HG03521 (cell line): Measurements from ENCODE around the gene GTSF1L.
"Not testable (repeated sequence)": the region's sequence is repeated elsewhere in the genome, so short reads cannot be mapped to it uniquely, and the experiment has no call there.

ENCODE experiments used
- ATAC-seq: cut with Tn5 transposase; IDR thresholded peaks from one replicate; pipeline ENCODE4 v1.9.1; 2021; ENCODE audit warnings: mild to moderate bottlenecking, moderate library complexity; ENCODE audit not compliant: unreplicated experiment

GTSF1L gene

DNA sequence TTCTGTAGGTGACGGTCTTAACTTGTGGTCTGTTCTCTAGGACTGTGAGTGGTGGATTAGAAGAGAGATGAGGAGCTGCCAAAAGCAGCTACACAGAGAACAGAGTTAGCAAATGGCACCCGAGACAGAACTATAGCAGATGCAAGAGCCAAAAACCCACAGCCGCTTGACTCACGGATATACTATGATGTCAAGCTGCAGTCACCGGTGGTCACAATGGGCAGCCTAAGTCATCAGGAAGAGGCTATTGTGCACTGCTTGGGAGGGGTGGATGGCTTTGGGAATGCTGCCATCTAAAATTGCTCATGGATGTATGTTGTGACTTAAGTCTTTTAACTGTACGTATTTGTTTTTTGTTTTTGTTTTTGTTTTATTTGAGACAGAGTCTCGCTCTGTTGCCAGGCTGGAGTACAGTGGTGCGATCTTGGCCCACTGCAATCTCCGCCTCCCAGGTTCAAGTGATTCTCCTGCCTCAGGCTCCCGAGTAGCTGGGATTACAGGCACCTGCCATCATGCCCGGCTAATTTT, at the start of gene GTSF1L:
Gene GTSF1L (minus strand): TSS at position 192 of the 528 bp plus-strand sequence. CDS start 308 bp downstream, outside the sequence.
- ATAC-seq, result no peak

- ATAC-seq, result no peak
Measured at GRCh38 chr20:43774754-43775153, 48.0 kb upstream of the GTSF1L start.

DNA sequence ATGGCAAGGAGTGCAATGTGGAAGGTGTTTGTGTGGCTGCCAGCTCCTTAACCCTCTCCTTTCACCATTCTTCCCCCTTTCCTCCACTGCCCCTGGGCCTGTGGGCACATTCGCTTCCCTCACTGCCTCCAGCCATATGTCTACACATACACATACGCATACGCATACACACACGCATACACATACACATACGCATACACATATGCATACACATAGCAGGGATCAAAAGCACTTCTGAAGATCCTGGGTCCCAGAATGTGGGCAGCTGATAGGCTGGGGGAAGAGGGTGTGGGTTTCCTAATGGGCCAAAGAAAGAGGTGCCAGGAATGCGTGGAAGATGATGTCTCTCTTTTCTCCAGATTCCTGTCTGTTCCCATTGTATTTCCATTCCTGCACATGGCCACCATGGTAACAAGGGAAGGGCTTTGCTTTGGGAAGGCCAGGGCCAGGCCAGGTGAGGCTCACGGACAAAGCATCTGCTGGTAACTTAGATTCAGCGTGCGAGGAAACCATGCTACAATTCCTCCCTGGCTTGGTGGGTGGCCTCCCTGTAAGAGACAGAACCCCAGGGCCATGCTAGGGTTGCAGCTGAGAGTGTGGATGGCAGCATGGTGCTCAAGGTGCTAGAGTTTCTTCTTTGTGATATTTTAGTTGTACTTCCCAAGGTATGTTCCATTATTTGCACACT, 44.8 kb upstream of the GTSF1L start:
- no peak for ATAC-seq

DNA sequence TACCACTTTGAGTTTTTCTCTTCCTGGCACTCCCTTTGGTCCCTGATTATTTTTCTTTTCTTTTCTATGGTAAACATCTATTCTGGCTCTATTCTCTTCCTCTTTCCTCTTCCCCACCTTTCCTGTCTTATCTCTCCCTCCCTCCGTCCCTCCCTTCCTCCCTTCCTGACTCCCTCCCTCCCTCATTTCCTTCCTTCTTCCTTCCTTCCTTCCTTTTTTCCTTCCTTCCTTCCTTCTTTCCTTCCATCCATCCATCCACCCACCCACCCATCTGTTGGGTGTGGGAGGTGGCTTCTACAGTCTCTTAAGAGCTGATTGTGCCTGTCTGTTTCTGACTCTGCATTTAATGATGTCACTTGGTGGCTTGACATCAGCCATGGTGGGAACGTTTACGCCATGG, 43.5 kb upstream of the GTSF1L start:
- ATAC-seq, result no peak

DNA sequence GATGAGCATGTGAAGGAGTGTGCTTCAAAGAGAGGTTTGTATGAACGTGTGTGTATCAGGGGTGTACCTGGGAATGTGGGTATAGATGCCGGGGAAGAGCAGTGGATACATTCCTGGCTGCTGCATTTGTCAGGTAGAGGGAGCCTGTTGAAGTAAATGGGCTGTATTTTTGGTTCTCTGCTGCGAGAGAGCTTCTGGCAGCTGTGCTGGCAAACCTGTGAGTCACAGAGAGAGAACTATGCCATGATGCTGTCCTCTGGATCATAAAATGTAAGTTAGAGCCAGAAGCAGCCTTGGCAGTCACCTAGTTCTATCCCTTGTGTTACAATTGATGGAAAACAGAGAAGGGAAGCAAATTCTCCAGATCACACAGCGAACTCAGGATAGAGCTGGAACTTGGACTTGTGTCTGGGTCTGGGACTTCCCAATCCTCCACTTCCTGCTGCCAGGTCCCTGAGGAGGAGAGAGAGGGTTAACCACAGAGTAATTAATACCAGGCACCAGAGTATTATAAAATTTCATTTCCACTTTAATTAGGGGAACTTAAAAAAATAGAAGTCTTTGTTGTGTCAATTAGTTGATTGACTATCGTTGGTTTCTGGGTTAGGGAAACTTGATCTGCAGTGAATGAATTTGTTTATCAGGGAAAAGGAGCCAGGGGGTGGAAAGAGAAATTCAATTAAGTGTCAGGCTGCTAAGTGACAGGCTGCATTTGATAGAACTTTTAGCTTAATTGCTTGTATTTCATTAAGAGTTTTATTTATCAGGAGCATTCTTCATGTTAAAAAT, 41.1 kb upstream of the GTSF1L start:
- ATAC-seq, result no peak

DNA sequence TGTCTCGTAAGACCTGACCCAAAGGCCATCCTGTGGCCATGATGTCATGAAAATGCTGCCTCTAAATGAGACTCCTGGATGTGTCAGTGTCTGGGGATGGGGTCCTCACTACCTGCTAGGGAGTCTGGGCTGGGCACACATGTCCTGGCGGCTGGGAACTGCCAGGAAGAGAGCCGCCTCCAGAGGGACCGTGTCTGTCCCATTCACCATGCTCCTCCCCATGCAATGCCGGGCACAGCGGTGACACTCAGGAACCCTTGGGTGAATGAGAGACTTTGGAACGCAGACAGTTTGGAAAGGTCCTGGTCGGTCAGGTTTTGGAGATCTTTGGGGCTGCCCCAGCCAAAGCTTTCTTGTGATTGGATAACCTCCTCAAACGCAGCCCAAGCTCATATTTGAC, 40.1 kb upstream of the GTSF1L start:
- ATAC-seq, result no peak

GRCh38 chr20:43766385-43766784, 39.6 kb upstream of the GTSF1L start:
- no peak for ATAC-seq

- no peak for ATAC-seq
Measured at GRCh38 chr20:43765916-43766315, 39.1 kb upstream of the GTSF1L start.

- ATAC-seq, result no peak
Measured at GRCh38 chr20:43762911-43763310, 36.1 kb upstream of the GTSF1L start.

DNA sequence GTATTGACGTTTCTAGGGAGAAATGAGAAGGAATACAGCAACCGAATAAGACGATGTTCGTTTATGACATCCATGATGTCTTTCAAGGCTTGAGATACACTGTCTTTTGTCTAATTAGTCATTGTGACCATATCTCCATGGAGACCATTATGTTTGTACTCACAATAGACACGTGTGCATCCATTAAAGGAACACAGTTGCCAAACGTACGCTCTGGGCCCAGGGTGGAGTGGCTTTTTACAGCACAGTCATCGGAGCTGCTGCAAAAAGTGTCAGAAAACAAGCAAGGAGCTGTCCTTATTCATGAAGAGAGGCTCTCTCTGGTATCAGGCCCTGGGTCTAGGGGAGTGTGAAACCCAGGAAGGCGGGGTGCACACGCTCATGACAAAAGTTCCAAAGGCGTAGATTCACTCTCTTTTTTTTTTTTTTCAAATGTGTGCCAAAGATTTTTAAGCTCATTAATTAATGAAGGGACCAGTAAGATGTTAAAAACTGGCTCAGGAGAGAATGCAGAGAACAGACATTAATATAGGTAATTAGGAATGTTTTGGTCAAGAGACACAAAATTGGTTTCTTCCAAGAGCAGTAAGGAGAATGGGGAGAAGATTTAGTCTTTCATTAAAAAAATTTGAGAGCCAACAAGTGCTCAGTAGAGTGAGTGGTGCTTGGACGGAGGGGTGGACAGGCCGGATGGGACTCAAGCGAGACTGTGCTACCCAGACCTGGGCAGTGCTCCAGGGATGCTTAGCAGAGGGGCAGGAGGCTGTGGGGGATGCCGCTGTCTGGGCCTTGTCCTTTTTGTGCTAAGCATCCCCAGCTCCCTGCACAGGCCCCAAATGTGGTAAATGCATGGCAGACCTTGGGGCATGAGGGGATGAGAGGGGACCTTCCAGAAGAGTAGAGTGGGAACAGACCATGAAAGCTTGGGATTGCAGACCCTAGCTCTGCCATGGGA, 34.9 kb upstream of the GTSF1L start:
- ATAC-seq, result no peak

DNA sequence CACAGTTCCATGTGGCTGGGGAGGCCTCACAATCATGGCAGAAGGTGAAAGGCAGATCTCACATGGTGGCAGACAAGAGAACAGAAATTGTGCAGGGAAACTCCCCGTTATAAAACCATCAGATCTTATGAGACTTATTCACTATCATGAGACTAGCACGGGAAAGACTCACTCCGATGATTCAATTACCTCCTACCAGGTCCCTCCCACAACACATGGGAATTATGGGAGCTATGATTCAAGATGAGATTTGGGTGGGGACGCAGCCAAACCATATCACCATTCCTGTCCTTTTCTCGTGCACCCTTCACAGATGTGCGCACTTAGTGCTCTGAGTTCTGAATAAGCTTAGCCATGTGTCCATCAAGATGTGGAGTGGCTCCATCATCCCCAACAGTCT, 31.1 kb upstream of the GTSF1L start:
- not testable (repeated sequence) for ATAC-seq

- ATAC-seq, result no peak
Measured at GRCh38 chr20:43755851-43756250, 29.0 kb upstream of the GTSF1L start.

DNA sequence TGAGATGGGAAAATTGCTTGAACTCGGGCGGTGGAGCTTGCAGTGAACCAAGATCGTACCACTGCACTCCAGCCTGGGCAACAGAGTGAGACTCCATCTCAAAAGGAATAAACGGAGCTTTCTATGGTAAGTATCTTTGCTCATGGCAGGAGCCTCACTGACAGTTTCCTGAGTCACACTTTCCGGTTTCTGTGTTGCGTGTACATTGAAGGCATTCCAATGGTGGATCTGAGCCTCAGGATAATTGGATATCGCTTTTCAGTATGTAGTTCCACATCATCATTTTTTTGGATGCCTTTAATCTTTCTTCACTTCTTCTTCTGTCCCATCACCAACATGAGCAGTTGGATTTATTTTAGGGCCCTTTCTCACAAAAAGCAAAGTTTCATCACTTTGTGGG, 28.6 kb upstream of the GTSF1L start:
- ATAC-seq, result no peak

- ATAC-seq, result peak; percentile 38
Measured at GRCh38 chr20:43752561-43753301, 25.9 kb upstream of the GTSF1L start.

- ATAC-seq, result no peak
Measured at GRCh38 chr20:43752051-43752360, 25.2 kb upstream of the GTSF1L start.

DNA sequence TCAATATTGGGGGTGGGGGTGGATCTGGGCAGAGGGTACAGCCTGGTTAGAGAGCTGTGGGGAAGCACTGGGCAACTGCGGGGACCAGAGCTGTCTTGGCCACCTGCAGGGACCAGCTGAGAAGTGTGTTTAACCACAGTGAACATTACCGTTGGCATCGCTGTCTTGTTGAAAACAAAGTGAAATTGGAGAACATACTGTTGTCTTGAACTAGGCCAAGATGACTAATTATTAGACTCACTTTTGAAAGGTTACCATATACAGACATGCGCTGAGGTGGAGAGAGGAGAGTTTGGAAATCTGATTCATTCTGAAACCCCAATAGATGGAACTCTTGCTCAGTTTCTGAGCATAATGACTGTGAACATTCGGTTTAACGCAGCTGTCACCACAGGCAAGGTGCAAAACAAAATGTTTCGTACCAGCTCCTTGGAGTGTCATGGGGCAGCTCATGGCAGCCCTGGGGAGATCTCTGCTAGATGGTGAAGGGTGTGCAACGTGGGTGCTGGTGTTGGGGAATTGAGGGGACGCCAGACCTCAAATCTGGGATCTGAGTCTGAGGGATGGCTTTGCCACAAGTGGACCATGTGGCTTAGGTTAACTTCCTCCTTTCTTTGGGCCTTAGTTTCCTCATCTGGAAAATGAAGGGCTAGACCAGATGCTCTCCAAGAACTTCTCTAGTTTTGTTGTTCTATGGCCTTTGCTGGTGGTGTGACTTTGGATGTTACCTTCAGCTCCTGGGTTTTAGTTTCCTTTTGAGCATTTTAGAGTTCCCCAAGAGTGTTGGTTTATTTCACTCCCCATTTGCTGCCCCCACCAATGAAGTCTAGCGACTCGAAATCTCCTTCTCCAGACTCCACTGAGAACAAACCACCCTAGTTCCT, 24.6 kb upstream of the GTSF1L start:
- ATAC-seq, result peak; percentile 67

DNA sequence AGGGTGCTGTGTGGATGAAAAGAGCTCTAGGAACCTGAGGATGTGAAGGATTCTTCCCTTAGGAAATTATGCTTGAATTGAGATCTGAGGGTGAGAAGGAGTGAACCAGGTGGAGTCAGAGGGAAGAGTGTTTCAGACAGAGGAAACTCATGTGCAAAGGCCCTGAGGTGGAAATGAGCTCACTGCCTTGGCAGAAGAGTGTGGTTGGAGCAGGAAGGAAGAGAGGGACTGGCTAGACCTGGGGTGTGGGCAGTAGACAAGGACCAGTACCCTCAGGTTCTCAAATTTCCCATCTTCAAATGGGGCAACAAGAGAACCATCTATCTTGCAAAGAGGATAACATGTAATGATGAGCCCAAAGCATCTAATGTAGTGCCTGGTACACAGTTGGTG, 24.0 kb upstream of the GTSF1L start:
- ATAC-seq, result no peak

- ATAC-seq, result no peak
Measured at GRCh38 chr20:43749734-43750294, 23.0 kb upstream of the GTSF1L start.

GRCh38 chr20:43748274-43748673, 21.5 kb upstream of the GTSF1L start:
- no peak for ATAC-seq
